Measurements from ENCODE around the gene SLC66A1.

Gene SLC66A1

DNA sequence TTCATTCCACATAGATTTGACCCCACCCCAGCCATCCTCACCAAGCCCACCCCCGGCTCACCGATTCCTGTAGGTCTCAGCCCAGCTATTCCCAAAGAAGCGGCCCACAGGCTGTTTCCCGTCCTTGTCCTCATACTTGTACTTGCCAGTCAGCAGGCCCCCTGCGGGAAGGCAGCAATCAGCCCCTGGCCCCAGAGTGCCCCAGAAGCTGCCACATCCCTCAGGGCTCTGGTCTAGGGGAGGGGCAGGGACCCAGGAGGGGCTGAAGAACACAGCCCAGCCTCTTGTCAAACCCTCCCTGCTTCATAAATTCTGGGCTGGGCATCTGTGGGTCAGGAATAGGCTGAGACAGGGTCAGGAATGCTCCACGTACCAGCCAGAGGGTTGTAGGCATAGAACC is 5.2 kb upstream of the SLC66A1 start:
- no peak for DNase-seq

DNA sequence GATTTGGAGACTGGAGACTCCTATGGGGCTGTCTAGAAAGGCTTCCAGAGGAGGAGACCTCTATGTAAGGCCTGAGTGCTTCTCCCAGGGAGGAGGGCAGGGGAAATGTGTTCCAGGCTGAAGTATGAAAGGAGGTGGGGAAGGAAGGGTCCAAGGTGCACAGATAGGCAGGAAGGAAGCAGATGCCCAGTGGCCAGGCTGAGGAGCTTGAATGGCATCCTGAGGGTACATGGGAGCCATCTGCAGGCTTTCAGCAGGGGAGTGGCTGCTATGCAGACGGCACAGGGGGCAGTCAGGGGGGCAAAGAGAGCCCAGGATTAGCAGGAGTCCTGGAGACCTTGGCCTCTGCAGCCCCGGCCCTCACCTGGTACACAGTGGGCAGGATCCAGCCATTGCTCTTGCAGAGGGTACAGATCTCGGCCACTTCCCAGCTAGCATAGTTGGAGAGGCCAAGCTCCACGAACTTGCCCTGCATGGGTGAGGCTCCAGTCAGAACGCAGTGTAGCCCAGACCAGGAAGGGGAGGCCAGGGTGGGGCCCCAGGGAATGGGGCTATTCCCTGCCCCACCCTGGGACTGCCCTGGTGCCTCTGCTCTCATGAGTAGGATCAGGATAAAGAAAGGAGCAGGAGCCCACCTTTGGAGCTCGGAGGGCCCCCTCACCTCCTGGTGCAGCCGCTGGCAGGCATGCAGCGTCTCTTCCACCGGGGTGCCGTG is 4.2 kb upstream of the SLC66A1 start:
- no peak for DNase-seq

DNA sequence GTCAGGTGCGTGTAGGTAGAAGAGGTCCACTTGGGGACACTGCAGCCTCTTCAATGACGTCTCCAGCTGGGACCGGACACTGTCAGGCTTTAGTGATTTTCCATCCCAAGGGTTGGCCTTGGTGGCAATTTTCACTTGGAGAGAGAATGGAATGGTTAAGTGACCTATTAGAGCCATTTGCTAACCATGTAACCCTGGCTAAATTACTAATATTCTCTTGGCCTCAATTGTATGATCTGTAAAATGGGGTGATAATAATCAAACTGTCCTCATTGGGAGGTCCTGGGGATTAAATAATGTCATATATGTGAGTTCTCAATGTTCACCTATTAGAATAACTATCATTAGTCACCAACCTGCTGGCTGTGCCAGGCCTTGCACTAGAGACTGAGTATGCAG is 3.6 kb upstream of the SLC66A1 start:
- no peak for DNase-seq

DNA sequence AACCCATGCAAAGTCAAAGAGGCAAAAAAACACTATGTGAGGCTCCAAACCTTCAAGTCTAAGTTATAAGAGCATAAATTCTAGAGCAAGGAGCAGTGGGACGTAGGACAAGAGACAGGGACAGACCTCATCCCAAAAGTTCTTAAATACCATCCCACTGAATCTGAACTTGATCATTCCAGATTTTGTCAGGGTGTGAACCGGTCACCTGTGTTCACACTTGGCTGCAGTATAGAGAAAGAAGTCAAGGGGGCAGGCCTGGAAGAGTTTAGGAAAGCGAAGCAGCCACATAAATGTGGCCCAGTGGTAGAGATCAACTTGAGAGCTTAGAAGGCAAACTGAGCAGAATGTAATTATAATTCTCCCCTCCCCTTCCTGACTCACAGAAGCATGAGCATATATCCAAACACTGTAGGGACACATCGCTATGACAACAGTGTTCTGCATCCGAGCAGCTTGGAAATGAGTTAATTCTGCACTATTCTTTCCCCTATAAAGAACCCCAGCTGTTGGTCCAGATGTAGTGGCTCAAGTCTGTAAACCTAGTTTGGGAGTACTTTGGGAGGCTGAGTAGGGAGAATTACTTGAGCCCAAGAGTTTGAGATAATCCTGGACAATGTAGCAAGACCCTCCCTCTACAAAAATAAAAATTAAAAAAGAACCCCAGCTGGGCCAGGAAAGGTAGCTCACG is 2.9 kb upstream of the SLC66A1 start:
- no peak for DNase-seq

DNA sequence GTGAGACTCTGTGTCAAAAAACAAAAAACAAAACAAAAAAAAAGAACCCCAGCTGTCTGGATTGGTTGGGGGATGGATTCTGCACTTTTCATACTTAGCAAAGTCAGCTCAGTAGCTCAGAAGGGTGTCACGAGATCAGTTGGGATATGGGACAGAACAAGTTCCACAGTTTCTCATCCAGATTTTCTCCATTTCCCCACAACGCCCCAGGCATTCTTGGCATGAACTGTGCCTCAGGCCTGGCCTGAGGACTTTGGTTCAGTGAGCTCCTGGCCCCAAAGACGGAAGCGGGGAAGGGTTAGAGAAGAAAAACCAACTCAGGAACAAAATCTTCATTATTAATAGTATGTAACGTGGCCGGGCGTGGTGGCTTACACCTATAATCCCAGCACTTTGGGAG is 2.1 kb upstream of the SLC66A1 start:
- DNase-seq = no peak

DNA sequence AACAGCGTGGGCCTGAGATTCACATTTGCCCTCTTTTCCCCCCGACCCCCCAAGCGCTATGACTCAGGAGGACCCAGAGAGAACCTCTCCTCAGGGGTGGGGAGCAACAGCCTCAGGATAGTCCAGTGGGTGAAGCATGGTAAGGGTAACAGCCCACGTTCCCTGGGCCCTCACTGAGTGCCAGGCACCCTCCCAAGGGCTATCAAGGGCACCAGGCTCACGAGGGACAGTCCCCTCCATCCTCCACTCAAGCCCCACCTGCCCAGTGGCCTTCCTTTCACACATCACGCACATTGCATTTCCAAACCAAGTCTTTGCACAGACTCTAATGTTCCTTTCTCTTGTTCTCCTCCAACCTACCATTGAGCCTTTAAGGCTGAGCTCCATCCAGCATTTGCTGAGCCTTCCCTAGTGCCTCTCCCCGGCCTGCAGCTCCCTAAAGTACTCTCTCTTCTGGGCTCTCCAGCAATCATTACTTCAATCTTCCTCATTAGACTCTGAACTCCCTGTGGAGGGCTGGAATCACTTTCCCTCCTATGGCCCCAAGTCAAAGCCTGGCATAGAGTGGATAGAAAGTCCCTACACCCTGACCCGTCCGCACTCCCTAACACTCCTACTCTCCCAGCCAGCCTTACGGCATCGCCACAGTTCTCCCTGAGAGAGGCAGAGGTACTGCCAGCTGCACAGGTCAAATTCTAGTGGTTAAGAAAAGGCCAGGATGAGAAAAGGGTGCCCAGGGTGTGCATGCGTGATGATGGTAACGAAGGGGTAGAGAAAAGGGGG is 1.2 kb upstream of the SLC66A1 start:
- DNase-seq = no peak

DNA sequence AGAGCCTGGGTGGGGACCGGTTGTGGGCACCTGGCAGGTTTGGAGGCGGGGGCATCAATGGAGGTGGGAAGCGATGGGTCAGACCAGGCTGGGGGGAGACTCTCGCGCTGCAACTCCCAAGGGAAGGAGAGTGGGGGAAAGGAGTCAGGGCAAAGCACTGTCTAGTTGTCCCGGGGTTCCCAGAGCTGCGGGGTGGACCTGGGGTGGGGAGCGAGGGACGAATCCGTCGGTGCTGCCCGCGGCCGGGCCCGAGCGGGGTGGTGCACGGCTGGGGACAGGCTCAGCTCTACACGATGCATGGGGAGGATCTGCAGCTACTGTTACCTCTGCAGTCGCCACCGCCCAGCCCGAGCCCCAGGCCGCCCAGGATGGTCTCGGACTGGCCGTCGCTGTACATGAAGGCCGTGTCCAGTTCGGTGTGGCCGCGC is 609 bp upstream of the SLC66A1 start:
- DNase-seq = no peak

DNA sequence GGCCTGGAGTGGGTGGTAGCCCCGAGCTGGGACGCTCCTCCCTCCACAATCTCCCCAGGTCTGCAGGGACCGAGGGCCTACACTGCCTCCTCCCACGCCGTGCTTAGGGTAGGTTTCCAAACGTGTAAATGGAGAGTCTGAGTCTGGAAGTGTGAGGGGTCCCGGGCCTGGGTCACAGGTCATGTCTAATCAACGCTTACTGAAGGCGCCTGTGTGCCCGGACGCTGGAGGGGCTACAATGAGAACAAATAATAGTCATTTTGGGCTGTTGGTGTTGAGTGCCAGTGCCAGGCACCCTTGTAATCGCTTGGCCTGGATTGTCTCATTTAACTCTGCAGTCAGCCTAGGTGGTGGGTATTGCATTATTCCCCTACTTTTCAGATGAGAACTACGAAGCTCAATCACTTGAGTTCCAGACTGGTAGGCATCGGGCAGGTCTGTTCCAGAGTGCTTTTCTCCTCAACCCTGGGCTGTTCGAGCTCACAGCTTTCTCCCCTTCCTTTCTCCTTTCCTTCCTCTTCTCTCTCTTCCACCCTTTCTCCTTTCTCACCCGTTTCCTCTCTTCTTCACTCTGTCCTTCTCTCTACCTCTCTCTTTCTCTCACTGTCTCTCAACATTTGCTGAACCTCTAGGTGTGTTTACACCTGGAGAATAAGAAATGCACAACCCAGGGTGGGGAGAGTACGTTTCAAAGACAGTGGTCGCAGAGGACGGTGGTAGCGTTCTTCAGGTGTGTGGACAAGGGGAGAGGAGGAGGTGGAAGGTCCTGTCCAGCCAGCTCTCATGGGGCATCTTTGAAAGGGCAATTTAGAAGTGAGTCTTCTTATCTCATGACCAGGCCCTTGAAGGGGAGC is 883 bp downstream of the SLC66A1 start:
- DNase-seq = no peak

DNA sequence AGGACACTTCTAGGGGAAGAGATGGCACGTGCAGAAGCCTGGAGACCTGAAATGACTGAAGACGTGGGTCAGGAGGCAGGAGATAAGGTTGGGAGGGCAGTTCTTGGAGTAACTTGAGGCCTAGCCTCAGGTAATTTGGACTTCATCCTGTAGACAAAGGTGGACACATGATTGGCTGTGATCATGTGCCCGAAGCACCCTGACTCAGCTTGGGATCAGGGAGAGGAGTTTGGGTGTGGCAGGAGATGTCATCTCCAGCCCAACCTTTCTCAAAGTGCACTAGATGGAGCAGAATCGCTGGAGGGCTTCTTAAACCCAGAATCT is 1.5 kb downstream of the SLC66A1 start:
- DNase-seq = no peak

DNA sequence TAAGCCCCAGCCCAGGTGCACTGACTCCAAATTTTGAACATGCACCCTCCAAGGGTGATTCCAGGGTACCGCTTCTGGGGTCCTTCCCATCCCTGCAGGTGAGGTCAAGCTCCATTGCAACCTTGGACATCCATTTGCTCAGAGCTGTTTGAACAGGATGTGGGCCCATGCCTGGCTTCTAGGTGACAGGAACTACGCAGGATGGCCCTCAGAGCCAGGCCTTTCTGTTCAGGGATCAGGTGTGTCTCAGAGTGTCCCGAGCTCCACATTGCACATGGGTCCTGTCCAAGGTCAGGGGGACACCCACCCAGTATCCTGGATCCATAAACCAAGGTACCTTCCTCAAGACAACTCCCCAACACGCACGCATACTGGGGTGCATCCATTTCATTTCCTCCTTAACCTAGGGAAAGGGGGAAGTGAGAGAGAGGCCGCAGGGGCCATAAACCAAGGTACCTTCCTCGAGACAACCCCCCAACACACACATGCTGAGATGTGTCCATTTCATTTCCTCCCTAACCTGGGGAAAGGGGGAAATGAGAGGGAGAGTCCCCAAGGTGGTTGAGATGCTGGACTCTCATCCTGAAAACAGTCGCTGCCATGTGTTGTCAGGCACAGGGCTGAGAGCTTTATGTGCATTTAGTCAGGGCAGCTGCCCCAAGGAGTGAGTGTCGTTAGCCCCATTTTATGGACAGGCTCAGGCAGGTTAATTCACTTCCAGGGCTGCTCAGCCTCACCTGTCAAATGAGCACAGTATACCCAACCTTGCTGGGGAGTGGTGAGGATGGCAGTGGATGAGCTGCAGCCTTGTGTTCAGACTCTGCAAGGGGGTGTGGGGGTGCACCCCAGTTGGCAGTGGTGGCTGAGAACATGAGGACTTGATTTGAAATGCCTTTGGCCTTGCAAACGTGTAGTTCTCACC is 2.1 kb downstream of the SLC66A1 start:
- no peak for DNase-seq

DNA sequence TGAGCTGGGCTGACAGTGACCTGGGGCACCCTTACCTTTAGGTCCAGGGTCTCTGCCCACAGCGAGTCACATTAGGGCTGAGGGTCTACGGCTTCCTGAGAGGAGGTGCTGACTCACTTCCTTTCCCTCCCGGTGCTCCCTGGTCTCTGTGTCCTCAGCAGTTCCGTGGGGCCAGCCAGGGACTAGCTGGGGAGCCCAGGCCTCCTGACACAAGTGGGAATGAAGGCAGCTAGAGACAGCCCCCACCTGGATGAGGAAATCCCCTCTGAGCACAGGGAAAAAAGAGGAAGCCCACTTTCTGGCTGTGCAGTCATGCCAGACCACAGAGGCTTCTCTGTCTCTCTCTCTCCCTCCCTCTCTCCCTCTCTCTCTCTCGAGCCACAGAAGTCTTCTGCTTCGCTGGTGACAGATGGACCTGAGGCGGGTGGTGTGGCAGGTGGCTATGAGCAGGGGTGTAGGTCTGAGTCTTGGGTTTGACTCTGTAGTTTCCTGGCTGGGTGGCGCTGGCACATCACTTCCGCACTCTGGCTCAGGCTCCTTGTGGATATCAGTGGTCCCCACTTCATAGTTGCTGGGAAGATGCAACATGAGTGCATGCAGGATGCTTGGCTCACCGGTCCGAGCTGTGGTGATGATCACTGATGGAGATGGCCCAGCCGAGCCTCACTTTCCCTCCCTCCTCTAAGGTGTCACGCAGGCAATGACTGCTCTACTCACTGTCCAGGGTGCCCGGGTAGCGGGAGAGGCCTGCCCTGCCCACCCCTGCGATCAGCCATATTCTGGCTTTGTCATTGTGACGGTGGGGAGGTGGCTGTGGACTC is 3.5 kb downstream of the SLC66A1 start:
- no peak for DNase-seq

DNA sequence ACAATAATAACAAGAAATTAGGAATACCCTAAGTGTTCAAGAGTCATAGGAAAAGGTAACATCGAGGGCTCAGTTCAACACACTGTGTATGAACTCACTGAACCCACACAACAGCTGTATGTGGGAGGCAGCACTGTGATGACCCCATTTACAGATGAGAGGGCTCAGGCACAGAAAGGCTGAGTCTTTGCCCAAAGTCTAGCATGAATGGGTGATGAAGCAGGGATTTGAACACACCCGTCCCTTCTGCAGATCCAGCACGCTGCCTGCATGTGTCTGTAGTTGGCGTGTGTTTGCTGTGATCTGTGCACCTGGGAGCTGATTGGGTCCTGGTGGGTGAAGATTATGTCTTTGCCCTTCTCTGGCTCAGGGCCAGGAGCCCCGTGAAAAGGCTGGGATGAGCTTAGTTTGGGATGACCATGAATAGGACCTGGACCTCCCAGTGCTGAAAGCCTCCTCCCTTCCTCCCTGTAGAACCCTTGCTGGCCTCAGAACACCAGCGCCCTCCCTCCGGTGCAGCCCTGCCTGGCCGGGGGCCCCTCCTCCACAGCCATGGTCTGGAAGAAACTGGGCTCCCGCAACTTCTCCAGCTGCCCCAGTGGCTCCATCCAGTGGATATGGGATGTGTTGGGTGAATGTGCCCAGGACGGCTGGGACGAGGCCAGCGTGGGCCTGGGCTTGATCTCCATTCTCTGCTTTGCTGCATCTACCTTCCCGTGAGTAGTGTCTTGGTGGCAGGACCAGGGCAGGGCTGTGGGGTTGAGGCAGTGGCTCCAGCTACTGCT is 5.2 kb downstream of the SLC66A1 start:
- DNase-seq = no peak

DNA sequence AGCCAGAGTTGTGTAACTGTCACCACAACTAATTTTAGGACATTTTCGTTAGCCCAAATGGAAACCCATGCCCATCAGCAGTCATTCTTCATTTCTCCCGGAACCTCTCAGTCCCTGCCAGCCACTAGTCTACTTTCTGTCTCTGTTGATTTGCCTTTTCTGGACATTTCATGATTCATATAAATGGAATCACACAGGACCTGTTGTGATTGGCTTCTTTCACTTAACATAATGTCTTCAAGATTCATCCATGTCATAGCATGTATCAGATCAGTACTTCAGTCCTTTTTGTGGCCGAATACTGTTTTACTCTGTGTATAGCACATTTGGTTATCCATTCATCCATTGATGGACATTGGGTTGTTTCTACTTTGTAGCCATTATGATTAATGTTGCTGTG is 7.1 kb downstream of the SLC66A1 start:
- DNase-seq = no peak

DNA sequence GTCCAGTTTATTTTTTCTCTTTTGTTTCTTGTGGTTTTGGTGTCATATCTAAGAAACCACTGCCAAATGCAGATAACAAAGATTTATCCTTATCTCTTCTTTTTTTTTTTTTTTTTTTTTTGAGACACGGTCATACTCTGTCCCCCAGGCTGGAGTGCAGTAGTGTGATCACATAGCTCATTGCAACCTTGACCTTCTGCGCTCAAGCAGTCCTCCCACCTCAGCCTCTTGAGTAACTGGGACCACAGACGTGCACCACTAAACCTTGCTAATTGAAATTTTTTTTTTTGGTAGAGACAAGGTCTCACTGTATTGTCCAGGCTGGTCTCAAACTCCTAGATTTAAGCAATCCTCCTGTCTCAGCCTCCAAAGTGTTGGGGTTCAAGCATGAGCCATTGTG is 8.9 kb downstream of the SLC66A1 start:
- no peak for DNase-seq

DNA sequence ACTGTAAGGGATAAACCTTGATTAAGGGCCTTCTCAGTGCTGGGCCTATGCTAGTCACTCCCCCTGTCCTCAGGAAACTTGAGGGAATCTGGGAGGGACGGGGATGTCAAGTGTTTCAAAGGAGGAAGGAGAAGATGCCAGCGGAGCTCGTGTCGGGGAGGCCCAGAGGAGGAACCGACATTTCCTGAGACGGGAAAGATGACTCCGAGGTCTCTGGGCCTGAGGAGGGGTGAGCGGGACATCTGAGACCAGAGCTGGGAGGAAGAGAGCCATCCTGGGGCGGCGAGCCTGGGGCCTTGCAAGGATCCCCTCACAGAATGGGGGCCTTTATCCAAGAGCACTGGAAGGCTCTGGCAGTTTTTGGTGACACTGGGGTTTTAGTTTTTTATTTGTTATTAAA is 10.4 kb downstream of the SLC66A1 start:
- DNase-seq = no peak

DNA sequence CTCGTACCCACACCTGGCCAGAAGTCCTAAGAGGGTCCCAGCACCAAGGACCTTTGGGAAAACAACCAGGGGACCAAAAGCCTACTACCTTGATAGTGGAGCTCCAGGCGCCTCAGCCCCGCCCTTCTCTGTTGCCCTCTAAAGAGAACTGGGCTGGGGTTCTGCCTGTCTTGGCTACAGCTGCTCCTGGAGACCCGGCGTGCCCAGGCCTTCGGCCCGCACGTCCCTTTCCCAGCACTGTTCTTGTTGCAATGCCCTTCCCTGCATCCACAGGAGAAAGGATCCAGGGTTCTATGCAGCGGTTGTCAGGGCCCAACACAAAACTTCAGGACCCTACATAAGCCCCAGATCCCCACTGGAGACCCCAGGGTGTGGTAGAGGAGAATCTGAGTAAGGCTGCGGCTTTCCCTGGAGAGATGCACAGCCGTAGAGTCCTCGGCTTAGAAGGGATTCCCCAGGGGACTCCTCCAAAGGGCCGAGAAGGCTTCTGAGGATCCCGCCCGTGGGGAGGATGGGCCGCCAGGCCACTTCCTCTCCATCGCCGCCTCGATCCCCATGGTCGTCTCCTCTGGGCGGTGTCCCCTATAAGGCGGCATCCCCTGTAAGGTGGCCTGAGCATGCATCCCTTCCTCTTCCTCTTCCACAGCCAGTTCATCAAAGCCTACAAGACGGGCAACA is 12.0 kb downstream of the SLC66A1 start:
- DNase-seq = no peak

DNA sequence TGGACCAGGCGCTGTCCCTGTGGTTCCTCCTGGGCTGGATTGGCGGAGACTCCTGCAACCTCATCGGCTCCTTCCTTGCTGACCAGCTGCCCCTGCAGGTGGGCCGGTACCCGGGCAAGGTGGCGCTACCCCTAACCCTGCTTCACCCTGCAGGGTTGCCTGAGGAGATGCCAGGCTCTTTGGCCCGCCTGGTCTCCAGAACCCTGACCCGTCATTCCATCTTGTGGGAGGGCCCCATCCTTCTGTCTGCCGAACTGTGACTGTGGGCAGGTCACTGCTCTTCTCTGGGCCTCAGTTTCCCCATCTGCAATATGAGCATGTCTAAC is 12.5 kb downstream of the SLC66A1 start:
- DNase-seq = no peak

DNA sequence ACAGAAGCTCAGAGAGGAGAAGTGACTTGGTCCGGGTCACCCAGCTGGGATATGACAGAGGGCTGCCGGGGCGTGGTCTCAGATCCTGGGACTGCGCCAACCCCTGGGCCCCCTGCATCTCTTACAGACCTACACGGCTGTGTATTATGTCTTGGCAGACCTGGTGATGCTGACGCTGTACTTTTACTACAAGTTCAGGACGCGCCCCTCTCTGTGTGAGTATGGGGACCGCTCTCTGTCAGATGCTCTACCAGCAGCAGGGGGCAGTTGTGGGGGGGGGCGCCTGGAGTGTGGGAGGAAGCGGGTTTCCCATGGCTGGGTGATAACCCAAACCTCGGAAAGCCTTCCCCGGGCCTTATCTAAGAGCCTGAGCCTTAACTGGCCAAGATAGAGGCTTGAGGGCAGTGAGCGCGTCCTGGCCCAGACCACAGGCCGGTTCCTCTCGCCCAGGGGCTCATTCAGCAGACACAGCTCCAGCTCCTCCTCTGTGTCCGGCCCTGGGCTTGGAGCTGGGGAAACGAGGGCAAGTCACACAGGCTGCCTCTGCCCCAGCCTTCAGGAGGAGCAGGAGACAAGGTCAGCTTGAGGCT is 13.3 kb downstream of the SLC66A1 start:
- no peak for DNase-seq

DNA sequence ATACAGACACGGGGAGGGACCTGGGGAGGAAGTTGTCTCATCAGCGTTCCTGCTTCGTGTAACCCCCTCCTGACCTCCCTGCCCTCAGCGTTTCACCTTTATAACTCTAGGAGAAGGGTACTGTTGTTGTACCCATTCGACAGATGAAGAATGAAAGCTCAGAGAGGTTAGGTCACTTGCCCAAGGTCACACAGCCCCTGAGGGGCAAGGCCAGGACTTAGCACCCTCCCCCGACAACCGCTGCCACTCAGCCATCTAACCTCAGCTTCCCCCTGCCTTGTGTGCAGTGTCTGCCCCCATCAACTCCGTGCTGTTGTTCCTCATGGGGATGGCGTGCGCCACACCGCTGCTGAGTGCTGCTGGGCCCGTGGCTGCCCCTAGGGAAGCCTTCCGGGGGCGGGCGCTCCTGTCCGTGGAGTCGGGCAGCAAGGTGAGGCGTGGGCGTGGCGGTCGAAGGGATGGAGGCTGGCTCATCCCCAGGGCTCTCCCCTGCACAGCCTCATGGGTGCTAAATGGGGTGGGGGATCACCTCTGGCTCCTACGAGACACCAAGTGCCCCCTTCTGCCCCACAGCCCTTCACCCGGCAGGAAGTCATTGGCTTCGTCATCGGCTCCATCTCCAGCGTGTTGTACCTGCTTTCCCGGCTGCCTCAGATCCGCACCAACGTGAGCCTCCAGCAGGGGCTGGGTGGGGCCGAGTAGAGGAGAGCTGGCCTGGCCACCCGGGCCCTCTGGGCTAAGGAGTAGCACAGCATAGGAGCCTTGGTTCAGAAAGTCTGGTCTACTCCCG is 14.0 kb downstream of the SLC66A1 start:
- no peak for DNase-seq

Data from NCI-H1436 treated with DMSO at 0.1 percent for 48 hours (cell line).